CD4-positive, alpha-beta memory T cell (primary cell): ENCODE data around the gene BLTP1. TPM values are rescaled to one million over a fixed set of nuclear protein-coding genes. Genes with fewer than 3 reads are reported as not detected.

Experiments
- CTCF ChIA-PET: fragments of 350-600 bp; sonication (Branson Sonifier 250); formaldehyde crosslinking; loops from one replicate; lab custom pipeline; 2021; ENCODE audit warnings: inconsistent platforms; ENCODE audit not compliant: partially characterized antibody; lab: Charles Lee
- POLR2A ChIA-PET: fragments of 350-600 bp; sonication (Branson Sonifier 250); formaldehyde crosslinking; loops from one replicate; lab custom pipeline; 2021; ENCODE audit not compliant: partially characterized antibody; lab: Charles Lee
- DNase-seq, 5 donors: peaks; one replicate each; pipeline versions ENCODE4 v3.0.0 to v3.0.0-alpha.2; 2020 to 2022; ENCODE audit warnings: mixed read lengths in 1 of 5
- H3K27ac ChIP-seq: one replicate; pipeline ENCODE4 v1.7.0; 2013; ENCODE audit warnings: low read depth, low read length
- H3K27me3 ChIP-seq: 2 replicates; pipeline ENCODE4 v1.7.0; 2013; ENCODE audit warnings: mild to moderate bottlenecking, low read length, moderate library complexity; ENCODE audit not compliant: insufficient read depth
- H3K36me3 ChIP-seq: 2 replicates; pipeline ENCODE4 v1.7.0; 2013; ENCODE audit warnings: mild to moderate bottlenecking, low read length, moderate library complexity; ENCODE audit not compliant: insufficient read depth
- H3K4me1 ChIP-seq: 2 replicates; pipeline ENCODE4 v1.7.0; 2013; ENCODE audit warnings: mild to moderate bottlenecking, low read length, moderate library complexity; ENCODE audit not compliant: insufficient read depth
- H3K4me3 ChIP-seq, 2 donors: one replicate each; pipeline ENCODE4 v1.7.0; 2013; ENCODE audit warnings: low read length in 2 of 2, mild to moderate bottlenecking in 1 of 2
- H3K9me3 ChIP-seq, 2 donors: one replicate each; pipeline ENCODE4 v1.7.0; 2013; ENCODE audit warnings: low read length in 2 of 2, control low read depth in 1 of 2; ENCODE audit not compliant: control insufficient read depth in 1 of 2
- H3K27ac Mint-ChIP-seq, 7 donors: one replicate each; pipeline ENCODE4 v1.8.0; 2020 to 2021; ENCODE audit warnings: mixed read lengths in 7 of 7, mild to moderate bottlenecking in 6 of 7, inconsistent platforms in 3 of 7, moderate library complexity in 3 of 7
- H3K27me3 Mint-ChIP-seq, 2 donors: one replicate each; pipeline ENCODE4 v1.8.0; 2020 to 2021; ENCODE audit warnings: mixed read lengths in 2 of 2
- H3K36me3 Mint-ChIP-seq, 2 donors: one replicate each; pipeline ENCODE4 v1.8.0; 2020 to 2021; ENCODE audit warnings: mixed read lengths in 2 of 2, inconsistent platforms in 1 of 2, mild to moderate bottlenecking in 1 of 2
- H3K4me1 Mint-ChIP-seq, 4 donors: one replicate each; pipeline ENCODE4 v1.8.0; 2020 to 2021; ENCODE audit warnings: mixed read lengths in 4 of 4, mild to moderate bottlenecking in 1 of 4
- H3K4me3 Mint-ChIP-seq, 8 donors: one replicate each; pipeline ENCODE4 v1.8.0; 2020 to 2021; ENCODE audit warnings: mixed read lengths in 8 of 8, mild to moderate bottlenecking in 7 of 8, moderate library complexity in 6 of 8, inconsistent platforms in 3 of 8
- H3K9me3 Mint-ChIP-seq, 8 donors: one replicate each; pipeline ENCODE4 v1.8.0; 2020 to 2021; ENCODE audit warnings: mixed read lengths in 8 of 8, mild to moderate bottlenecking in 5 of 8, inconsistent platforms in 3 of 8, moderate library complexity in 1 of 8
- intact Hi-C: fragments of 100-400 bp; cut with micrococcal nuclease; formaldehyde crosslinking; loops from one replicate; pipeline ENCODE4 v1.15.1; 2023
- polyA plus RNA-seq, 2 donors: library from polyadenylated mRNA; unstranded; fragments of 300-500 nt; fragmentation: Illumina TruSeq; gene quantifications; one replicate each; pipeline ENCODE4 v1.2.3, GENCODE V29; 2021
- total RNA-seq, 2 experiments: library from RNA; stranded (reverse); gene quantifications; one replicate each; pipeline ENCODE4 v1.2.3, GENCODE V29; 2021

BLTP1 gene
- total and polyA plus RNA-seq, 4 experiments from 2014 or later, result 3.5 to 87.5 (median 48.2) TPM

DNA sequence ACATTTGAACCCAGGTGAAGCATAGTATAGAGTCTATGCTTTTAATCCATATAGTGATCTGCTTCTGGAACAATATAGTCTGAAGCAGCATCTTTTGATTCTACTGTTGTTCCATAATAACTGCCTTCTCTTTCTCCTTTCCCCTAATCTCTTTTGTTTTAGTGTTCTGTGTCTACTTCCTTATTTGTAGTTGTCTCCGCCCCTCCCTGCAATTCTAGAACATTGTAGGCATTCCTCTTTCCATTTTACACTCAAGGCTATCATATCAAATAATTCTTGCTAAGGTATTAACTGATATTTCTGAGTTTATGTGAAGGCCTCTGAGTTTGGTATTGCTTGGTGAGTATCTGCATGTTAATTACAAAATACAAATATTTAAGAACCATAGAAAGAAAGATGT lies 11.6 kb downstream of the BLTP1 start:
- H3K4me1 ChIP-seq, result peaks cover 23% of the 10 kb centered on the region
- peaks cover 0 to 1% (median 0%) of the 10 kb centered on the region in 8 donors for H3K9me3 Mint-ChIP-seq
- H3K4me3 Mint-ChIP-seq, result peak overlapping the region in 1 of 8 donors; percentile 6
- H3K4me3 ChIP-seq, result no peak overlapping the region
- no peak for DNase-seq
- H3K27me3 Mint-ChIP-seq, result no peaks in the 10 kb centered on the region
- H3K4me1 Mint-ChIP-seq, result peaks cover 40 to 59% (median 49%) of the 10 kb centered on the region in 4 donors
- peaks cover 26 to 35% of the 10 kb centered on the region in 2 donors for H3K36me3 Mint-ChIP-seq
- ChIA-PET POLR2A (no interaction called here), CTCF (no interaction called here)
- H3K27me3 ChIP-seq, result no peaks in the 10 kb centered on the region
- intact Hi-C loops, result no loop called here
- no peak overlapping the region for H3K27ac Mint-ChIP-seq
- H3K27ac ChIP-seq, result no peak overlapping the region
- no peaks in the 10 kb centered on the region for H3K36me3 ChIP-seq
- no peaks in the 10 kb centered on the region for H3K9me3 ChIP-seq

DNA sequence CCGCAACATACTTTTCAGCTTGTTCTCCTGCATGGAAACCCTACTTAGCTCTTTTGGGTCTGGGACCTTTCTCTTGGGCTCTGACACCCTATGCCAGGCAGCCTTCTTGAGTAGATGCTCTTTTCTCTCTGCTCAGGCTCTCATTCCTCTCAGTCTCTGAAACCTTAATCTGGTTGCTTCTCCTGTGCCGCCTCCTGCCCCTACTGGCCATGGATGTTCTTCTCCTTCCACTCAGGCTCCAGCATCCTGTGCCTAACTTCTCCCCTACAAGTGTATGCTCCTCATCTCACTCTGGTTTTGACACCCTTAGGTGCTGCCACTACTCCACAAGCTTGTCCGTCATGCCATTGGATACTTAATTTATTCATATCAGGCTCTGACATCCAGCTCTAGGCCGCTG lies 15.2 kb downstream of the BLTP1 start:
- DNase-seq, result no peak
- Histone ChIP-seq H3K27me3 (no peaks in the 10 kb centered on the region), H3K36me3 (no peaks in the 10 kb centered on the region), H3K9me3 (no peaks in the 10 kb centered on the region), H3K4me3 (no peak overlapping the region), H3K27ac (no peak overlapping the region), H3K4me1 (peaks cover 3% of the 10 kb centered on the region)
- Mint-ChIP-seq H3K4me1 (peaks cover 36 to 51% (median 45%) of the 10 kb centered on the region in 4 donors), H3K36me3 (peaks cover 23 to 25% of the 10 kb centered on the region in 2 donors), H3K9me3 (peaks cover 0 to 1% (median 0%) of the 10 kb centered on the region in 8 donors), H3K27ac (no peak overlapping the region), H3K4me3 (no peak overlapping the region), H3K27me3 (no peaks in the 10 kb centered on the region)
- ChIA-PET CTCF (interaction anchor here (1.2 kb wide), 1 partner anchor 22 kb away, joined by 3 read pairs; no protein-coding TSS in a partner anchor), POLR2A (interaction anchor here (1.0 kb wide), 1 partner anchor 14 kb away, joined by 3 read pairs; no protein-coding TSS in a partner anchor)
- intact Hi-C loops, result no loop called here

DNA sequence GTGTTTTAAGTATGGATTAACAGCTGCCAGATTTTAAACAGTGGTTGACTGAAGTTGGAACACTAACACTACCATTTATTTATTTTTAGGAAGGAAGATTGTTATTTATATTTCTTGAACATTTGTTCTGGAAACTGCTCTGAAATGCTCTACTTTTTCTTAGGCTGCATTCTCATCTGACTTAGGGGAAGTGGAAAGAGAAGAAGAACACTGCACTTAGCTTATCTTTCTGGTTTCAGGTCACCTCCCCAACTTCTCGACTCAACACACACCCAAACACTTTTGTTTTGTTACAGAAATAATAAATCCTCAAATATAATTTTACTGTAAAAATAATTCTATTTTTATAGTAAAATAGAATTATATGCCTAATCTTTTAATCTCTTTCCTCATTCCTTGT lies 18.6 kb downstream of the BLTP1 start:
- no peaks in the 10 kb centered on the region for H3K9me3 ChIP-seq
- H3K27me3 ChIP-seq, result no peaks in the 10 kb centered on the region
- H3K27me3 Mint-ChIP-seq, result no peaks in the 10 kb centered on the region
- peak overlapping the region in 3 of 7 donors; percentile 19 to 44 (median 35) for H3K27ac Mint-ChIP-seq
- no peak overlapping the region for H3K4me3 Mint-ChIP-seq
- intact Hi-C loops, result no loop called here
- ChIA-PET CTCF (no interaction called here), POLR2A (interaction anchor here (0.7 kb wide), 1 partner anchor 19 kb away, joined by 3 read pairs; no protein-coding TSS in a partner anchor)
- no peak for DNase-seq
- no peaks in the 10 kb centered on the region for H3K36me3 ChIP-seq
- no peaks in the 10 kb centered on the region for H3K4me1 ChIP-seq
- peaks cover 0 to 1% (median 0%) of the 10 kb centered on the region in 8 donors for H3K9me3 Mint-ChIP-seq
- peaks cover 27 to 30% of the 10 kb centered on the region in 2 donors for H3K36me3 Mint-ChIP-seq
- no peak overlapping the region for H3K4me3 ChIP-seq
- H3K27ac ChIP-seq, result no peak overlapping the region
- H3K4me1 Mint-ChIP-seq, result peaks cover 26 to 38% (median 29%) of the 10 kb centered on the region in 4 donors

DNA sequence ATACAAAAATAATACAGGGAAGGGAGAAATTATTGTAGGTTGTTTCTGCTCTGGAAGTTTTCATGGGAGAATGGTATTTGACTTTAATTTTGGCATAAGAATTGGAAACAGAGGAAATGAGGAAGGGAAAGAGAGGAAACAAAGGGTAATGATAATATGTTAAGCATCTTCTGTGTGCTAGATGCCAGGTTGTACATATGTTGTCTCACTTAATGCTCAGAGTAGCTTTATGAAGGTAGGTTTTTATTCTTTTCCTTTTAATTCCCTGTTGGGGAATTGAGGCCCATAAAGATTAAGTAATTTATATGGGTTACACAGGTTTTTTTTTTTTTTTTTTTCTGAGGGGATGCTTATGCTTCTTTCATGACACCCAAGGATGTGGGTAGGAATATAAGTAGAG lies 19.2 kb downstream of the BLTP1 start:
- Histone ChIP-seq H3K9me3 (no peaks in the 10 kb centered on the region), H3K36me3 (no peaks in the 10 kb centered on the region), H3K4me1 (no peaks in the 10 kb centered on the region), H3K27ac (no peak overlapping the region), H3K27me3 (no peaks in the 10 kb centered on the region), H3K4me3 (no peak overlapping the region)
- ChIA-PET POLR2A (interaction anchor here (0.7 kb wide), 1 partner anchor 20 kb away, joined by 3 read pairs; no protein-coding TSS in a partner anchor), CTCF (no interaction called here)
- Mint-ChIP-seq H3K9me3 (peaks cover 0 to 1% (median 0%) of the 10 kb centered on the region in 8 donors), H3K4me3 (no peak overlapping the region), H3K27ac (peak overlapping the region in 1 of 7 donors; percentile 47), H3K27me3 (no peaks in the 10 kb centered on the region), H3K36me3 (peaks cover 27 to 30% of the 10 kb centered on the region in 2 donors), H3K4me1 (peaks cover 26 to 38% (median 29%) of the 10 kb centered on the region in 4 donors)
- DNase-seq, result no peak
- intact Hi-C loops, result no loop called here

DNA sequence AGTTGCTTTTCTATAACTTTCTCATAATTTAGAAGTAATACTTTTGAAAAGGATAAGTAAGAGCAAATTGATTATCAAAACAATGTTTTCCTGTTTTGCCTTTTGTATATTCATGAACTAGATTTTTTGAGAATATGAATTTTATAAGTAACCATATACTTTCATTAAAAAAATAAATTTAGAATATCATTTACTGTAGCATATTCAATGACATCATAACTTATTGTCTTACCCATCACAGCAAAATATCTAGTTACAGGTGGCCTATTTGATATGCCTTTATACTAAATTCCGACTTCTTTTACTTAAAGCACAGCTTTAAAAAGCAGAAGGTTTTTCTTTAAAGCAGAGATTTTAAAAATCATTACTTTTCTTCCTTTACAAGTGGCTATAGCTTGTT lies 20.1 kb downstream of the BLTP1 start:
- intact Hi-C loops, result no loop called here
- H3K9me3 ChIP-seq, result no peaks in the 10 kb centered on the region
- no peaks in the 10 kb centered on the region for H3K4me1 ChIP-seq
- H3K27me3 ChIP-seq, result no peaks in the 10 kb centered on the region
- Mint-ChIP-seq H3K4me1 (peaks cover 19 to 30% (median 23%) of the 10 kb centered on the region in 4 donors), H3K4me3 (no peak overlapping the region), H3K36me3 (peaks cover 32 to 36% of the 10 kb centered on the region in 2 donors), H3K27ac (no peak overlapping the region), H3K27me3 (no peaks in the 10 kb centered on the region), H3K9me3 (peaks cover 0 to 1% (median 0%) of the 10 kb centered on the region in 8 donors)
- H3K36me3 ChIP-seq, result peaks cover 8% of the 10 kb centered on the region
- H3K27ac ChIP-seq, result no peak overlapping the region
- ChIA-PET CTCF (no interaction called here), POLR2A (no interaction called here)
- no peak for DNase-seq
- no peak overlapping the region for H3K4me3 ChIP-seq

DNA sequence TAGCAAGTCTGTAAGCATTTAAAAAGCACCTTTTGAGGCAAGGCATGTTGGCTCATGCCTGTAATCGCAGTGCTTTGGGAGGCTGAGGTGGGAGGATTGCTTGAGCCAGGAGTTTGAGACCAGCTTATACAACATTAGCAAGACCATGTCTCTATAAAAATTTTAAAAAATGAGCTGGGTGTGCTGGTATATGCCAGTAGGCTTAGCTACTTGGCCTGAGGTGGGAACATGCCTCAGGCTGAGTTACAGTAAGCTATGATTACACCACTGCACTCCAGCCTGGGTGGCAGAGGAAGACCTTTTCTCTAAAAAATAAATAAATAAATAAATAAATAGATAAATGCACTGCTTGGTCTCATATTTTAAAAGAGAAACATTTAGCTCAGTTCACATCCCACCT lies 26.8 kb downstream of the BLTP1 start:
- Histone ChIP-seq H3K4me3 (no peak overlapping the region), H3K27ac (no peak overlapping the region), H3K27me3 (no peaks in the 10 kb centered on the region), H3K36me3 (peaks cover 20% of the 10 kb centered on the region), H3K9me3 (no peaks in the 10 kb centered on the region), H3K4me1 (no peaks in the 10 kb centered on the region)
- intact Hi-C loops, result no loop called here
- no peak for DNase-seq
- no peak overlapping the region for H3K4me3 Mint-ChIP-seq
- peaks cover 0 to 9% (median 2%) of the 10 kb centered on the region in 4 donors for H3K4me1 Mint-ChIP-seq
- POLR2A ChIA-PET, result no interaction called here
- H3K27me3 Mint-ChIP-seq, result no peaks in the 10 kb centered on the region
- CTCF ChIA-PET, result no interaction called here
- H3K27ac Mint-ChIP-seq, result no peak overlapping the region
- no peaks in the 10 kb centered on the region for H3K9me3 Mint-ChIP-seq
- H3K36me3 Mint-ChIP-seq, result peaks cover 51 to 56% of the 10 kb centered on the region in 2 donors

DNA sequence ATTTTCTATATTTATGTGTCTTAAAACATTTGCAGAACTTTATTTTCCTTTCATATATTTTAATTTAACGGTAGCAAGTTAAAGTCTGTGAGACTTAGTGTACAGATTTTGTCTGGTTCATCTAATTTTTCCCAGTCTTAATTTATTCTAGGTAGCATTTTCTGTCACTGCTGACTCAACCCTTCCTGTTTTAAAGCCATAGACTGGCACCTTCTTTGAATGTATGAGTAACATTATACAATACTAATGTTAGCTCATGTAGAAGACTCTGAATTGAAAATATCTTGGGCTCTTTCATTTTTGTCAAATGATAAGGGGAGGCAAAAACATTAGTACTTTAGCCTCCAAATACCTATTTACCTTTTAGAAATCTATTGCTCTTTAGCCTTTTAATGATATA lies 43.6 kb downstream of the BLTP1 start:
- H3K4me1 Mint-ChIP-seq, result no peaks in the 10 kb centered on the region
- peaks cover 53 to 62% of the 10 kb centered on the region in 2 donors for H3K36me3 Mint-ChIP-seq
- intact Hi-C loops, result no loop called here
- no peak overlapping the region for H3K4me3 ChIP-seq
- ChIA-PET POLR2A (no interaction called here), CTCF (no interaction called here)
- H3K27me3 Mint-ChIP-seq, result no peaks in the 10 kb centered on the region
- H3K9me3 ChIP-seq, result no peaks in the 10 kb centered on the region
- no peak overlapping the region for H3K4me3 Mint-ChIP-seq
- DNase-seq, result no peak
- H3K27me3 ChIP-seq, result no peaks in the 10 kb centered on the region
- no peaks in the 10 kb centered on the region for H3K4me1 ChIP-seq
- H3K9me3 Mint-ChIP-seq, result no peaks in the 10 kb centered on the region
- H3K27ac Mint-ChIP-seq, result no peak overlapping the region
- no peak overlapping the region for H3K27ac ChIP-seq
- peaks cover 10% of the 10 kb centered on the region for H3K36me3 ChIP-seq
